Measurements from ENCODE around the gene CMIP.

DNA sequence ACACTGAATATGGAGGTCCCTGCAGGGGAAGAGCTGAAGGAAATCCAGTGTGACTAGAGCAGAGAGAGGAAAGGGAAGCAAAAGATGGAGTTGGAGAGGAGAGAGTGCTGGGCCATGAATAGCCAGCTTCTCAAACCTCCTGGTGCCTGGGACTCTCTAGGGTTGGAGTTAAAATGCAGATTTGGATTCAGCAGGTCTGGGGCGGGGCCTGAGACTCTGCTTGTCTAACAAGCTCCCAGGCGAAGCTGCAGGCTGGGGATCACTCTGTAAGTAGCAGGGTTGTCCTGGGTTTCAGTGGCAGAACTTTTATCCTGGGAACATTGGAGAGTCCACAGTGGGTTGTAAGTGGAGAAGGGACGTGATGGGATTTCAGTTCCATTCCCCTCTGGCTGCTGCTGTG, 231.1 kb downstream of the CMIP start:
- TF ChIP-seq, protein P1, sequence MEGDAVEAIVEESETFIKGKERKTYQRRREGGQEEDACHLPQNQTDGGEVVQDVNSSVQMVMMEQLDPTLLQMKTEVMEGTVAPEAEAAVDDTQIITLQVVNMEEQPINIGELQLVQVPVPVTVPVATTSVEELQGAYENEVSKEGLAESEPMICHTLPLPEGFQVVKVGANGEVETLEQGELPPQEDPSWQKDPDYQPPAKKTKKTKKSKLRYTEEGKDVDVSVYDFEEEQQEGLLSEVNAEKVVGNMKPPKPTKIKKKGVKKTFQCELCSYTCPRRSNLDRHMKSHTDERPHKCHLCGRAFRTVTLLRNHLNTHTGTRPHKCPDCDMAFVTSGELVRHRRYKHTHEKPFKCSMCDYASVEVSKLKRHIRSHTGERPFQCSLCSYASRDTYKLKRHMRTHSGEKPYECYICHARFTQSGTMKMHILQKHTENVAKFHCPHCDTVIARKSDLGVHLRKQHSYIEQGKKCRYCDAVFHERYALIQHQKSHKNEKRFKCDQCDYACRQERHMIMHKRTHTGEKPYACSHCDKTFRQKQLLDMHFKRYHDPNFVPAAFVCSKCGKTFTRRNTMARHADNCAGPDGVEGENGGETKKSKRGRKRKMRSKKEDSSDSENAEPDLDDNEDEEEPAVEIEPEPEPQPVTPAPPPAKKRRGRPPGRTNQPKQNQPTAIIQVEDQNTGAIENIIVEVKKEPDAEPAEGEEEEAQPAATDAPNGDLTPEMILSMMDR (conservative IDR thresholded peaks at IDR 0.05; ENCODE audit: low read depth, low read length) = no peak
- no peak for TF ChIP-seq EZH2 (IDR thresholded peaks at IDR 0.05; ENCODE audit: low read length, unreplicated experiment)
- no peak for TF ChIP-seq EZH2phosphoT487 (IDR thresholded peaks at IDR 0.05; ENCODE audit: borderline replicate concordance, low read length)
